ENCODE results near the gene ARHGEF7. TPM values are rescaled to one million over a fixed set of nuclear protein-coding genes. Genes with fewer than 3 reads are reported as not detected.

Gene ARHGEF7
- total RNA-seq, 2 experiments from 2014 or later: 67.0 to 71.2 TPM

DNA sequence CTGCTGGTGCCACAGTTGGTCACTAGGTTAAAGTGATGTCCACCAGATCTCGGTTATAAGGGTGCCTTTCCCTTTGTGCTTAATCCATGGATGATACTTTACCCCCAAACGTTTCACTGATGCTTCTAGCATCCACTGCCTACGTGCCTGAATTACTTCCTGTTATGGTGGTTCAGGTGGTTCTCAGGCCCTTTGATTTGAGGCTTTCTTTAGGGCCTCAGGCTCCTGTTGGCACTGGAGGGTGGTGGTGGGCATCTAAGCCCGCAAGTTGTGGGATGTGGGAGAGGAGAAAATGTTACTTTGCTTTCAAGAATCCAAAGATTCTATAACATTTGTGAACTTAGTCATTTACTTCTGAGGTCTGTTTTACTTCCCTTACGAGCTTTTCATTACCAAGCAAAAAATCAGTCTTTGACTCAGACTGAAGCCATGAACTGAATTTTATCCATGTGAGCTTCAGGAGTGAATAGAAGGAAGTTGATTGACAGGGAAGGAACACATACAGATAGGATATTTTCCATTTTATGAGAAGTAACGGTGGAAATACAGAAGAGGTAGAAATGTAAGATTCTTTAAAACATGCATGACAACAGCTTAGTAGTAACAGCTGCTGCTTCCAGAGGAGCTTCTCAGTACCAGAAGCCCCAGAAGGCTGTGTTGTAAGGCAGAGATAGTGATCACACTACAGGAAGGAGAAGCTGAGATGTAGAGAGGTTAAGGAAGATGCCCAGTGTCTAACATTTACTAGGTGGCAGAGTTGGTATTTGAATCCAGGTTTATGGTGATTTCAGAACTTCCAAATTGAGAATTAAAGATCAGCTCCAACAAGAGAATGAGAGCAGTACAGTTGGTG lies 65.0 kb downstream of the ARHGEF7 start:
- Mint-ChIP-seq H3K4me3 (no peak overlapping the region), H3K27ac (peak overlapping the region; percentile 90), H3K4me1 (ENCODE audit: low read depth) (peaks cover 92% of the 10 kb centered on the region), H3K9me3 (peaks cover 9% of the 10 kb centered on the region), H3K36me3 (ENCODE audit: low read depth) (peaks cover 77% of the 10 kb centered on the region), H3K27me3 (no peaks in the 10 kb centered on the region)
- peak; percentile 17 for ATAC-seq
- TF ChIP-seq, protein P1, sequence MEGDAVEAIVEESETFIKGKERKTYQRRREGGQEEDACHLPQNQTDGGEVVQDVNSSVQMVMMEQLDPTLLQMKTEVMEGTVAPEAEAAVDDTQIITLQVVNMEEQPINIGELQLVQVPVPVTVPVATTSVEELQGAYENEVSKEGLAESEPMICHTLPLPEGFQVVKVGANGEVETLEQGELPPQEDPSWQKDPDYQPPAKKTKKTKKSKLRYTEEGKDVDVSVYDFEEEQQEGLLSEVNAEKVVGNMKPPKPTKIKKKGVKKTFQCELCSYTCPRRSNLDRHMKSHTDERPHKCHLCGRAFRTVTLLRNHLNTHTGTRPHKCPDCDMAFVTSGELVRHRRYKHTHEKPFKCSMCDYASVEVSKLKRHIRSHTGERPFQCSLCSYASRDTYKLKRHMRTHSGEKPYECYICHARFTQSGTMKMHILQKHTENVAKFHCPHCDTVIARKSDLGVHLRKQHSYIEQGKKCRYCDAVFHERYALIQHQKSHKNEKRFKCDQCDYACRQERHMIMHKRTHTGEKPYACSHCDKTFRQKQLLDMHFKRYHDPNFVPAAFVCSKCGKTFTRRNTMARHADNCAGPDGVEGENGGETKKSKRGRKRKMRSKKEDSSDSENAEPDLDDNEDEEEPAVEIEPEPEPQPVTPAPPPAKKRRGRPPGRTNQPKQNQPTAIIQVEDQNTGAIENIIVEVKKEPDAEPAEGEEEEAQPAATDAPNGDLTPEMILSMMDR (IDR thresholded peaks at IDR 0.05): no peak
- ChIA-PET CTCF (interaction anchor here (1.2 kb wide), 1 partner anchor 15 kb away, joined by 3 read pairs; no protein-coding TSS in a partner anchor), POLR2A (no interaction called here)
- intact Hi-C loops (cut with micrococcal nuclease): no loop called here
- DNase-seq: peak; percentile 56

DNA sequence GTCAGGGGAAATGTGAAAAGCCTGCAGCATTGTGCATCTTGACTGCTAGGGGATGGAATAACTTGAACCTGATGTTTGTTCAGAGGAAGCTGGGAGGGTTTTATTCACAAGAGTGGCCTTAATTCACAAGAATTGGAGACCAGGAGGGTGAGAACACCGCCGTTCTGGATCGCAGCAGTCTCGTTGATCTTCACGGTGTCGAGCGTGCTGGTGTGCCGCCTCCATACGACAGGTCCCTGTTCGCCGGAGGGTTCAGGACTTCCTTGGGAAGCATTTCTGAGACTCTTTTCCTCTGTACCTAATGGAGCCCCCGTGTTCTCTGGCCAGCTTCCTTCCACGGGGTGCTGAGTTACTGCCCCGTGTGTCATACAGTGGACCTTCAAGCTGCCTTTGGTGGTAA lies 66.9 kb downstream of the ARHGEF7 start:
- ATAC-seq: no peak
- Mint-ChIP-seq H3K36me3 (ENCODE audit: low read depth) (peaks cover 63% of the 10 kb centered on the region), H3K27ac (no peak overlapping the region), H3K4me1 (ENCODE audit: low read depth) (peaks cover 95% of the 10 kb centered on the region), H3K27me3 (no peaks in the 10 kb centered on the region), H3K4me3 (no peak overlapping the region), H3K9me3 (no peaks in the 10 kb centered on the region)
- intact Hi-C loops (cut with micrococcal nuclease): no loop called here
- POLR2A ChIA-PET: interaction anchor here (0.8 kb wide), 1 partner anchor 11 kb away, joined by 3 read pairs; no protein-coding TSS in a partner anchor
- TF ChIP-seq, protein P1 (IDR thresholded peaks at IDR 0.05): no peak
- CTCF ChIA-PET: interaction anchor here (1.2 kb wide), 1 partner anchor 21 kb away, joined by 3 read pairs; no protein-coding TSS in a partner anchor
- no peak for DNase-seq

DNA sequence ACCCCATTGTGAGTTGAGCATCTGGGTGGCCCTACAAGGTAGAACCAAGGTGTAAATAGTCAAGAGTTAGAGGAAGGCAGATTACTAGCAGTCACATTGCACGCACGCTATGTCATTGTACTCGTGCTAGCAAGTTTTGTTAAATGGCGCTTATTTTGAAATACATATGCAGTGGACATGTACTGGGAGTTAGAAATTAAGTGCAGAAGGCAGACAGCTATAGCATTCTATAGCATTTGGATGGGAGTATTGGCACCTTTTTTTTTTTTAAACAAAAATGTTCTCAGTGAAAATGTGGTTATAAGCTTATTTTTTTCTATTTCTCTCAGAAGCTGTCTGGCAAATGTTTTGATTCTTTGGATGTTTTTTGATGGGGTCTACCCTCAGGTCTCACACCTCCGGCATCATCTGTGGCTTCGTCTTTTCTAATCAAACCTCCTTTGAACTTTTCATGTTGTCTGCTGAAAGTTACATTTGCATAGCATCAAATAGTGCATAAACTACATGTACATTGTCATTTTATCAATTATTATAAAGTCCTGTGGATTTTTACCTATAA lies 68.1 kb downstream of the ARHGEF7 start:
- no peak for DNase-seq
- Mint-ChIP-seq H3K4me3 (no peak overlapping the region), H3K27ac (peak overlapping the region; percentile 22), H3K27me3 (no peaks in the 10 kb centered on the region), H3K36me3 (ENCODE audit: low read depth) (peaks cover 57% of the 10 kb centered on the region), H3K4me1 (ENCODE audit: low read depth) (peaks cover 95% of the 10 kb centered on the region), H3K9me3 (no peaks in the 10 kb centered on the region)
- ATAC-seq: no peak
- intact Hi-C loops (cut with micrococcal nuclease): no loop called here
- ChIA-PET POLR2A (interaction anchor here (0.8 kb wide), 1 partner anchor 12 kb away, joined by 3 read pairs; no protein-coding TSS in a partner anchor), CTCF (interaction anchor here (0.9 to 1.2 kb wide), 3 partner anchors 20 to 268 kb away, joined by 3 to 4 read pairs (median 3); partner anchors contain the start of gene ANKRD10)
- TF ChIP-seq, protein P1 (IDR thresholded peaks at IDR 0.05): no peak

DNA sequence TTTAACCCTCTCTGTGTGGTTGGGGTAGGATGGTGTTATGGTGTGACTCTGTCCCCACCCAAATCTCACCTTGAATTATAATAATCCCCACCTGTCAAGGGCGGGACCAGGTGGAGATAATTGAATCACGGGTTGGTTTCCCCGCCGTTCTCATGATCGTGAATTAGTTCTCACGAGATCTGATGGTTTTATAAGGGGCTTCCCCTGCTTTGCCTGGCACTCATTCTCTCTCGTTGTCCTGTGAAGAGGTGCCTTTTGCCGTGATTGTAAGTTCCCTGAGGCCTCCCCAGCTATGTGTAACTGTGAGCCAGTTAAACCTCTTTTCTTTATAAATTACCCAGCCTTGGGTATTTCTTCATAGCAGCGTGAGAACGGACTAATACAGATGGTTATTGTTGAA lies 68.8 kb downstream of the ARHGEF7 start:
- intact Hi-C loops (cut with micrococcal nuclease): no loop called here
- DNase-seq (peak; percentile 32), ATAC-seq (peak; percentile 7)
- Mint-ChIP-seq H3K27me3 (no peaks in the 10 kb centered on the region), H3K36me3 (ENCODE audit: low read depth) (peaks cover 52% of the 10 kb centered on the region), H3K27ac (peak overlapping the region; percentile 87), H3K4me1 (ENCODE audit: low read depth) (peaks cover 97% of the 10 kb centered on the region), H3K9me3 (no peaks in the 10 kb centered on the region), H3K4me3 (peak overlapping the region; percentile 58)
- TF ChIP-seq, protein P1 (IDR thresholded peaks at IDR 0.05): no peak
- ChIA-PET POLR2A (no interaction called here), CTCF (interaction anchor here (1.3 kb wide), 1 partner anchor 116 kb away, joined by 3 read pairs; no protein-coding TSS in a partner anchor)

Data from activated CD8-positive, alpha-beta T cell treated with anti-CD3 and anti-CD28 coated beads for 36 hours (primary cell).